ENCODE data around the gene CPNE4. TPM values are rescaled to one million over a fixed set of nuclear protein-coding genes. Genes with fewer than 3 reads are reported as not detected.

Gene CPNE4
- total RNA-seq, 2 experiments from 2014 or later: not detected

GRCh38 chr3:131806736-131807135 lies 228.1 kb downstream of the CPNE4 start:
- CTCF ChIA-PET: interaction anchor here (0.7 kb wide), 1 partner anchor 454 kb away, joined by 5 read pairs; no protein-coding TSS in a partner anchor
- POLR2A ChIA-PET: no interaction called here

GRCh38 chr3:131804565-131805133 lies 230.2 kb downstream of the CPNE4 start:
- ChIA-PET POLR2A (no interaction called here), CTCF (no interaction called here)

GRCh38 chr3:131803113-131803512 lies 231.7 kb downstream of the CPNE4 start:
- POLR2A ChIA-PET: no interaction called here
- CTCF ChIA-PET: no interaction called here

GRCh38 chr3:131802029-131802428 lies 232.8 kb downstream of the CPNE4 start:
- POLR2A ChIA-PET: no interaction called here
- CTCF ChIA-PET: no interaction called here

GRCh38 chr3:131801566-131801965 lies 233.2 kb downstream of the CPNE4 start:
- POLR2A ChIA-PET: no interaction called here
- CTCF ChIA-PET: no interaction called here

GRCh38 chr3:131797776-131798175 lies 237.0 kb downstream of the CPNE4 start:
- POLR2A ChIA-PET: no interaction called here
- CTCF ChIA-PET: no interaction called here

- ChIA-PET POLR2A (no interaction called here), CTCF (no interaction called here)
Measured at GRCh38 chr3:131796558-131797198, 238.1 kb downstream of the CPNE4 start.

GRCh38 chr3:131796111-131796510 lies 238.7 kb downstream of the CPNE4 start:
- ChIA-PET CTCF (no interaction called here), POLR2A (no interaction called here)

GRCh38 chr3:131795390-131796090 lies 239.3 kb downstream of the CPNE4 start:
- POLR2A ChIA-PET: no interaction called here
- CTCF ChIA-PET: interaction anchor here (1.3 kb wide), 1 partner anchor 15 kb away, joined by 3 read pairs; no protein-coding TSS in a partner anchor

GRCh38 chr3:131794766-131795388 lies 239.9 kb downstream of the CPNE4 start:
- ChIA-PET CTCF (interaction anchor here (1.2 to 1.3 kb wide), 2 partner anchors 14 to 15 kb away, joined by 3 read pairs; no protein-coding TSS in a partner anchor), POLR2A (no interaction called here)

GRCh38 chr3:131793870-131794269 lies 240.9 kb downstream of the CPNE4 start:
- ChIA-PET POLR2A (no interaction called here), CTCF (interaction anchor here (1.2 kb wide), 1 partner anchor 15 kb away, joined by 3 read pairs; no protein-coding TSS in a partner anchor)

- ChIA-PET POLR2A (no interaction called here), CTCF (no interaction called here)
Measured at GRCh38 chr3:131789188-131789587, 245.6 kb downstream of the CPNE4 start.

- ChIA-PET POLR2A (no interaction called here), CTCF (no interaction called here)
Measured at GRCh38 chr3:131786386-131786785, 248.4 kb downstream of the CPNE4 start.

- POLR2A ChIA-PET: no interaction called here
- CTCF ChIA-PET: no interaction called here
Measured at GRCh38 chr3:131782751-131783150, 252.1 kb downstream of the CPNE4 start.

GRCh38 chr3:131778526-131778925 lies 256.3 kb downstream of the CPNE4 start:
- CTCF ChIA-PET: no interaction called here
- POLR2A ChIA-PET: no interaction called here

- POLR2A ChIA-PET: no interaction called here
Measured at GRCh38 chr3:131775650-131776049, 259.2 kb downstream of the CPNE4 start.

GRCh38 chr3:131772269-131773026 lies 262.4 kb downstream of the CPNE4 start:
- ChIA-PET CTCF (no interaction called here), POLR2A (no interaction called here)

More at GRCh38 chr3:131775650-131776049, 259.2 kb downstream of the CPNE4 start:
- CTCF ChIA-PET: no interaction called here

GRCh38 chr3:131762981-131763564 lies 271.7 kb downstream of the CPNE4 start:
- POLR2A ChIA-PET: no interaction called here
- CTCF ChIA-PET: no interaction called here

- POLR2A ChIA-PET: no interaction called here
Measured at GRCh38 chr3:131756405-131756804, 278.4 kb downstream of the CPNE4 start.

GRCh38 chr3:131755380-131755779 lies 279.4 kb downstream of the CPNE4 start:
- CTCF ChIA-PET: no interaction called here

More at GRCh38 chr3:131756405-131756804, 278.4 kb downstream of the CPNE4 start:
- CTCF ChIA-PET: no interaction called here

More at GRCh38 chr3:131755380-131755779, 279.4 kb downstream of the CPNE4 start:
- POLR2A ChIA-PET: no interaction called here
